ENCODE results near the gene CAMKK2. TPM values are rescaled to one million over a fixed set of nuclear protein-coding genes. Genes with fewer than 3 reads are reported as not detected.

Gene CAMKK2
- 43.2 and 68.9 TPM in 2 replicates for total RNA-seq (2011; cell fraction: chromatin; rRNA removed; ENCODE audit: low replicate concordance)
- 40.5 and 41.3 TPM in 2 replicates for total RNA-seq (2011; cell fraction: nucleolus; rRNA removed)
- total RNA-seq (2011; cell fraction: nucleoplasm; rRNA removed): 39.2 and 39.8 TPM in 2 replicates
- 18.8 and 21.1 TPM in 2 replicates for total RNA-seq (2014; rRNA removed)
- total RNA-seq (2014; rRNA removed; fragmentation: Illumina TruSeq; extraction: Trizol): 12.6 and 12.7 TPM in 2 replicates
- 10.5 and 10.8 TPM in 2 replicates for total RNA-seq (2015; rRNA removed; fragmentation: Illumina TruSeq; extraction: Trizol)
- 30.8 and 32.0 TPM in 2 replicates for total RNA-seq (2021)
- 18.2 and 20.5 TPM in 2 replicates for polyA plus RNA-seq (2011; rRNA removed)
- polyA plus RNA-seq (2011; cell fraction: cytosol; rRNA removed): 19.2 and 26.4 TPM in 2 replicates
- 40.6 and 54.1 TPM in 2 replicates for polyA plus RNA-seq (2011; cell fraction: nucleus; rRNA removed)
- 15.5 and 22.2 TPM in 2 replicates for polyA plus RNA-seq (2012)
- 22.0 and 22.3 TPM in 2 replicates for polyA plus RNA-seq (2014; fragmentation: Illumina TruSeq; extraction: Trizol)
- 1 to 10 TPM; 4.3 to 5.4 TPM for polyA plus RNA-seq (2014; fragmentation: Nextera tagmentation; extraction: Ambion mirVana)
- polyA plus RNA-seq (2014; rRNA removed): 20.1 and 21.1 TPM in 2 replicates
- 18.1 and 27.5 TPM in 2 replicates for polyA minus RNA-seq (2011; rRNA and poly(A)+ RNA removed)
- 18.8 and 19.5 TPM in 2 replicates for polyA minus RNA-seq (2011; cell fraction: cytosol; rRNA and poly(A)+ RNA removed)
- 25.4 and 26.8 TPM in 2 replicates for polyA minus RNA-seq (2011; cell fraction: nucleus; rRNA and poly(A)+ RNA removed)
- Bru-seq, nascent RNA: percentile 70 among the genes with signal in this experiment
- BruChase-seq, experiment 1, labeled RNA remaining after a 2-hour chase: percentile 62 among the genes with signal in this experiment
- BruChase-seq, experiment 2, labeled RNA remaining after a 6-hour chase: percentile 63 among the genes with signal in this experiment
- long read RNA-seq, experiment 1, transcript CAMKK2-208 (16 exons, 2,006 nt): major isoform, 12 of 124 reads
- long read RNA-seq, experiment 1, partial matches to known transcripts: 31 of 124 reads
- long read RNA-seq, experiment 1, other reads (novel, unspliced or antisense): 81 of 124 reads
- long read RNA-seq, experiment 2, partial matches to known transcripts: 3 of 25 reads
- long read RNA-seq, experiment 2, other reads (novel, unspliced or antisense): 19 of 25 reads
- long read RNA-seq, experiment 3, transcript CAMKK2-208 (16 exons, 2,006 nt): major isoform, 5 of 17 reads
- long read RNA-seq, experiment 3, partial matches to known transcripts: 1 of 17 reads
- long read RNA-seq, experiment 3, other reads (novel, unspliced or antisense): 11 of 17 reads

- CTCF ChIA-PET (ENCODE audit: low intra/inter-chr PET ratio): no interaction called here
- H3K36me3 ChIP-seq (ENCODE audit: control insufficient read depth, insufficient read depth, low read length): peaks cover 17% of the 10 kb centered on the region; the same call in 1 of the 3 replicates
- POLR2A ChIA-PET: interaction anchor here (0.5 to 1.9 kb wide), 9 partner anchors 8 to 831 kb away, joined by 3 to 7 read pairs (median 3); partner anchors contain the start of gene RNF34
- peak within 1 kb of the TSS; percentile 88 for H3K4me3 ChIP-seq
- H3K79me2 ChIP-seq (ENCODE audit: control insufficient read depth, insufficient read depth, low read length): peaks cover 38% of the 10 kb centered on the region
- intact Hi-C loops (cut with micrococcal nuclease): no loop called here
- peaks cover 12 to 22% of the 10 kb centered on the region in 2 experiments; a peak in 4 of 5 replicates for H3K4me1 ChIP-seq (replicated peaks in 1 of 2; ENCODE audit: control insufficient read depth in 2 of 2, insufficient read depth in 2 of 2, low read length in 2 of 2)
- no peaks in the 10 kb centered on the region for H3K27me3 ChIP-seq (ENCODE audit: control insufficient read depth in 2 of 2, insufficient read depth in 2 of 2, low read length in 2 of 2)
- peak within 1 kb of the TSS; percentile 87 for H3K27ac ChIP-seq (ENCODE audit: extremely low read depth, low read depth, low read length)
- no peaks in the 10 kb centered on the region for H3K9me3 ChIP-seq (replicated peaks; ENCODE audit: control insufficient read depth, insufficient read depth, low read depth, low read length)
- DNase-seq (ENCODE audit: extremely low read depth in 1 of 4, low spot score in 3 of 4) (peak; percentile 90 to 96 (median 96)), FAIRE-seq (no peak), ATAC-seq (peak; percentile 89)
- H3K9me1 ChIP-seq (ENCODE audit: control insufficient read depth, insufficient read depth, low read length): no peaks in the 10 kb centered on the region
- H3K9ac ChIP-seq (ENCODE audit: insufficient read depth in 1 of 2, low read depth in 2 of 2, low read length in 2 of 2): peak within 1 kb of the TSS; percentile 75 to 99
- in situ Hi-C loops (cut with MboI): no loop called here
- H2AFZ ChIP-seq (ENCODE audit: low read depth, low read length): peak within 1 kb of the TSS; percentile 96
- H3K4me2 ChIP-seq (ENCODE audit: insufficient read depth, low read length): peak within 1 kb of the TSS; percentile 86
- BruUV-seq (replicated peaks): TSS peak; percentile 98
- 0% methylated on average over 23 of the region's 104 CpGs for WGBS (ENCODE audit: insufficient coverage, low coverage, missing lambda C conversion rate)
- no peaks in the 10 kb centered on the region; the same call in 1 of the 2 replicates for H4K20me1 ChIP-seq (replicated peaks; ENCODE audit: control insufficient read depth, insufficient read depth, low read length)
- TF ChIP-seq NR2C2 (CRISPR knock-in tag; IDR thresholded peaks at IDR 0.05) (0 out of 2 replicates have a peak, but pooled peaks have one; percentile 48), NR2C2 (tag; IDR thresholded peaks at IDR 0.05) (no peak), ERF (CRISPR knock-in tag; IDR thresholded peaks at IDR 0.05) (no peak), CCNT2 (IDR thresholded peaks at IDR 0.05; ENCODE audit: borderline replicate concordance, extremely low read depth, insufficient read length, low read depth, low read length) (peak; percentile 74), HNRNPL (IDR thresholded peaks at IDR 0.05; ENCODE audit: low read depth, low read length) (no peak), BRF1 (IDR thresholded peaks at IDR 0.05; ENCODE audit: borderline replicate concordance, extremely low read depth, insufficient read length) (no peak), ZNF134 (CRISPR knock-in tag; conservative IDR thresholded peaks at IDR 0.05) (no peak)
Observed at GRCh38 chr12:121296618-121297434, at the start of gene CAMKK2. CAMKK2 (minus strand) TSS chr12:121296709; CDS start chr12:121274526, 22,183 bp downstream.

Data from K562 (cell line).